ENCODE data around the gene ZYX. TPM values are rescaled to one million over a fixed set of nuclear protein-coding genes. Genes with fewer than 3 reads are reported as not detected.
A peak's percentile ranks its signal among the peaks of the same experiment; 100 is the strongest.

Gene ZYX
- total and polyA plus RNA-seq, 2 of the 13 experiments (the other 11 are each of a cell fraction or from before 2014, with no cell fraction given) = 9.9 to 13.7 TPM

- TF ChIP-seq ZNF280B (CRISPR knock-in tag; IDR thresholded peaks at IDR 0.05; ENCODE audit: borderline replicate concordance) (no peak), ZNF556 (CRISPR knock-in tag; IDR thresholded peaks at IDR 0.05; ENCODE audit: borderline replicate concordance) (0 out of 2 replicates have a peak, but pooled peaks have one; percentile 39), SALL1 (CRISPR knock-in tag; IDR thresholded peaks at IDR 0.05) (peak; percentile 100), GATAD1 (CRISPR knock-in tag; IDR thresholded peaks at IDR 0.05) (0 out of 2 replicates have a peak, but pooled peaks have one; percentile 31), ZBTB42 (CRISPR knock-in tag; IDR thresholded peaks at IDR 0.05) (peak; percentile 70; the same call in 1 of the 2 replicates), ISL2 (CRISPR knock-in tag; IDR thresholded peaks at IDR 0.05) (peak; percentile 75), RFXANK (CRISPR knock-in tag; IDR thresholded peaks at IDR 0.05) (0 out of 2 replicates have a peak, but pooled peaks have one; percentile 41), ARID4A (CRISPR knock-in tag; IDR thresholded peaks at IDR 0.05; ENCODE audit: borderline replicate concordance) (peak; percentile 58; the same call in 1 of the 2 replicates), NKX3-1 (CRISPR knock-in tag; IDR thresholded peaks at IDR 0.05) (no peak), KDM2A (CRISPR knock-in tag; IDR thresholded peaks at IDR 0.05; ENCODE audit: borderline replicate concordance, low read depth) (peak; percentile 62; the same call in 1 of the 2 replicates), HNRNPH1 (optimal IDR thresholded peaks at IDR 0.05; ENCODE audit: low read depth, low read length) (no peak), ZNF557 (CRISPR knock-in tag; IDR thresholded peaks at IDR 0.05) (no peak), PITX1 (CRISPR knock-in tag; IDR thresholded peaks at IDR 0.05) (peak; percentile 64), NFYB (CRISPR knock-in tag; IDR thresholded peaks at IDR 0.05) (peak; percentile 36; the same call in 1 of the 2 replicates)
- TF ChIP-seq, protein P1, sequence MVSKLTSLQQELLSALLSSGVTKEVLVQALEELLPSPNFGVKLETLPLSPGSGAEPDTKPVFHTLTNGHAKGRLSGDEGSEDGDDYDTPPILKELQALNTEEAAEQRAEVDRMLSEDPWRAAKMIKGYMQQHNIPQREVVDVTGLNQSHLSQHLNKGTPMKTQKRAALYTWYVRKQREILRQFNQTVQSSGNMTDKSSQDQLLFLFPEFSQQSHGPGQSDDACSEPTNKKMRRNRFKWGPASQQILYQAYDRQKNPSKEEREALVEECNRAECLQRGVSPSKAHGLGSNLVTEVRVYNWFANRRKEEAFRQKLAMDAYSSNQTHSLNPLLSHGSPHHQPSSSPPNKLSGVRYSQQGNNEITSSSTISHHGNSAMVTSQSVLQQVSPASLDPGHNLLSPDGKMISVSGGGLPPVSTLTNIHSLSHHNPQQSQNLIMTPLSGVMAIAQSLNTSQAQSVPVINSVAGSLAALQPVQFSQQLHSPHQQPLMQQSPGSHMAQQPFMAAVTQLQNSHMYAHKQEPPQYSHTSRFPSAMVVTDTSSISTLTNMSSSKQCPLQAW (CRISPR knock-in tag; IDR thresholded peaks at IDR 0.05) = peak; percentile 82
- TF ChIP-seq, protein P2, sequence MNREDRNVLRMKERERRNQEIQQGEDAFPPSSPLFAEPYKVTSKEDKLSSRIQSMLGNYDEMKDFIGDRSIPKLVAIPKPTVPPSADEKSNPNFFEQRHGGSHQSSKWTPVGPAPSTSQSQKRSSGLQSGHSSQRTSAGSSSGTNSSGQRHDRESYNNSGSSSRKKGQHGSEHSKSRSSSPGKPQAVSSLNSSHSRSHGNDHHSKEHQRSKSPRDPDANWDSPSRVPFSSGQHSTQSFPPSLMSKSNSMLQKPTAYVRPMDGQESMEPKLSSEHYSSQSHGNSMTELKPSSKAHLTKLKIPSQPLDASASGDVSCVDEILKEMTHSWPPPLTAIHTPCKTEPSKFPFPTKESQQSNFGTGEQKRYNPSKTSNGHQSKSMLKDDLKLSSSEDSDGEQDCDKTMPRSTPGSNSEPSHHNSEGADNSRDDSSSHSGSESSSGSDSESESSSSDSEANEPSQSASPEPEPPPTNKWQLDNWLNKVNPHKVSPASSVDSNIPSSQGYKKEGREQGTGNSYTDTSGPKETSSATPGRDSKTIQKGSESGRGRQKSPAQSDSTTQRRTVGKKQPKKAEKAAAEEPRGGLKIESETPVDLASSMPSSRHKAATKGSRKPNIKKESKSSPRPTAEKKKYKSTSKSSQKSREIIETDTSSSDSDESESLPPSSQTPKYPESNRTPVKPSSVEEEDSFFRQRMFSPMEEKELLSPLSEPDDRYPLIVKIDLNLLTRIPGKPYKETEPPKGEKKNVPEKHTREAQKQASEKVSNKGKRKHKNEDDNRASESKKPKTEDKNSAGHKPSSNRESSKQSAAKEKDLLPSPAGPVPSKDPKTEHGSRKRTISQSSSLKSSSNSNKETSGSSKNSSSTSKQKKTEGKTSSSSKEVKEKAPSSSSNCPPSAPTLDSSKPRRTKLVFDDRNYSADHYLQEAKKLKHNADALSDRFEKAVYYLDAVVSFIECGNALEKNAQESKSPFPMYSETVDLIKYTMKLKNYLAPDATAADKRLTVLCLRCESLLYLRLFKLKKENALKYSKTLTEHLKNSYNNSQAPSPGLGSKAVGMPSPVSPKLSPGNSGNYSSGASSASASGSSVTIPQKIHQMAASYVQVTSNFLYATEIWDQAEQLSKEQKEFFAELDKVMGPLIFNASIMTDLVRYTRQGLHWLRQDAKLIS (CRISPR knock-in tag; IDR thresholded peaks at IDR 0.05) = no peak
These were observed 12.3 kb downstream of the ZYX start (continued) for GRCh38 chr7:143393267-143394041.

All from HepG2 (cell line).